Activated T-helper 2 cell treated with anti-CD3 and anti-CD28 coated beads, Interferon-gamma antibody, Interleukin-2, Interleukin-4, amounts not matched to agents 10 μg/mL and 5 μg/mL and 100 μg/mL, durations not matched to agents 14 hours and 24 hours and 36 hours (primary cell): ENCODE measurements around the gene MTMR6. TPM values are rescaled to one million over a fixed set of nuclear protein-coding genes. Genes with fewer than 3 reads are reported as not detected.
"Not testable (repeated sequence)": the region's sequence is repeated elsewhere in the genome, so short reads cannot be mapped to it uniquely, and the experiment has no call there.

ENCODE experiments used
- DNase-seq: peaks from one replicate; pipeline ENCODE4 v3.0.0; 2021; ENCODE audit warnings: low spot score
- H3K27ac Mint-ChIP-seq: one replicate; pipeline ENCODE4 v1.8.0; 2021; ENCODE audit warnings: mixed read lengths
- H3K27me3 Mint-ChIP-seq: one replicate; pipeline ENCODE4 v1.8.0; 2021; ENCODE audit warnings: low read depth, mixed read lengths
- H3K36me3 Mint-ChIP-seq: one replicate; pipeline ENCODE4 v1.8.0; 2021; ENCODE audit warnings: low read depth, mixed read lengths
- H3K4me1 Mint-ChIP-seq: one replicate; pipeline ENCODE4 v1.8.0; 2021; ENCODE audit warnings: low read depth, mixed read lengths
- H3K4me3 Mint-ChIP-seq: one replicate; pipeline ENCODE4 v1.8.0; 2021; ENCODE audit warnings: low read depth, mild to moderate bottlenecking, moderate library complexity, mixed read lengths
- H3K9me3 Mint-ChIP-seq: one replicate; pipeline ENCODE4 v1.8.0; 2021; ENCODE audit warnings: mixed read lengths
- intact Hi-C: fragments of 100-400 bp; cut with micrococcal nuclease; formaldehyde crosslinking; loops from one replicate; pipeline ENCODE4 v1.15.1; 2023
- total RNA-seq: library from RNA; stranded (reverse); gene quantifications from 2 replicates; pipeline ENCODE4 v1.2.3, GENCODE V29; 2022

The MTMR6 gene
- 16.3 and 16.5 TPM in 2 replicates for total RNA-seq

GRCh38 chr13:25286969-25287961, at the start of gene MTMR6:
TSS of gene MTMR6 (minus strand) at chr13:25287488. CDS start at chr13:25287247, 241 bp downstream.
- peak within 1 kb of the TSS; percentile 95 for H3K27ac Mint-ChIP-seq
- DNase-seq: peak; percentile 92
- H3K4me3 Mint-ChIP-seq: peak within 1 kb of the TSS; percentile 92
- intact Hi-C loops: loop anchor here (1.0 to 2.0 kb wide), 4 partner anchors 11 to 54 kb away; partner anchors contain the start of gene NUP58
- H3K4me1 Mint-ChIP-seq: peaks cover 30% of the 10 kb centered on the region
- H3K36me3 Mint-ChIP-seq: peaks cover 22% of the 10 kb centered on the region
- peaks cover 17% of the 10 kb centered on the region for H3K27me3 Mint-ChIP-seq
- no peaks in the 10 kb centered on the region for H3K9me3 Mint-ChIP-seq

- no peaks in the 10 kb centered on the region for H3K9me3 Mint-ChIP-seq
- peaks cover 55% of the 10 kb centered on the region for H3K36me3 Mint-ChIP-seq
- H3K27me3 Mint-ChIP-seq: no peaks in the 10 kb centered on the region
- DNase-seq: no peak
- peaks cover 11% of the 10 kb centered on the region for H3K4me1 Mint-ChIP-seq
- H3K27ac Mint-ChIP-seq: no peak overlapping the region
- intact Hi-C loops: no loop called here
- H3K4me3 Mint-ChIP-seq: no peak overlapping the region
Measured at GRCh38 chr13:25335856-25336255, 48.6 kb upstream of the MTMR6 start.

GRCh38 chr13:25330541-25330940, 43.3 kb upstream of the MTMR6 start:
- H3K27ac Mint-ChIP-seq: no peak overlapping the region
- H3K27me3 Mint-ChIP-seq: no peaks in the 10 kb centered on the region
- peaks cover 57% of the 10 kb centered on the region for H3K36me3 Mint-ChIP-seq
- DNase-seq: no peak
- H3K9me3 Mint-ChIP-seq: no peaks in the 10 kb centered on the region
- intact Hi-C loops: no loop called here
- no peak overlapping the region for H3K4me3 Mint-ChIP-seq
- H3K4me1 Mint-ChIP-seq: peaks cover 8% of the 10 kb centered on the region

GRCh38 chr13:25329706-25330105, 42.4 kb upstream of the MTMR6 start:
- intact Hi-C loops: no loop called here
- H3K4me3 Mint-ChIP-seq: no peak overlapping the region
- H3K27ac Mint-ChIP-seq: no peak overlapping the region
- peaks cover 8% of the 10 kb centered on the region for H3K4me1 Mint-ChIP-seq
- DNase-seq: no peak
- no peaks in the 10 kb centered on the region for H3K9me3 Mint-ChIP-seq
- no peaks in the 10 kb centered on the region for H3K27me3 Mint-ChIP-seq
- peaks cover 65% of the 10 kb centered on the region for H3K36me3 Mint-ChIP-seq

- intact Hi-C loops: no loop called here
- Mint-ChIP-seq H3K4me1 (peaks cover 1% of the 10 kb centered on the region), H3K4me3 (no peak overlapping the region), H3K27me3 (no peaks in the 10 kb centered on the region), H3K36me3 (peaks cover 47% of the 10 kb centered on the region), H3K27ac (no peak overlapping the region), H3K9me3 (no peaks in the 10 kb centered on the region)
- no peak for DNase-seq
Measured at GRCh38 chr13:25324100-25324499, 36.8 kb upstream of the MTMR6 start.

GRCh38 chr13:25319771-25320170, 32.5 kb upstream of the MTMR6 start:
- Mint-ChIP-seq H3K9me3 (no peaks in the 10 kb centered on the region), H3K36me3 (peaks cover 56% of the 10 kb centered on the region), H3K4me1 (peaks cover 8% of the 10 kb centered on the region), H3K4me3 (no peak overlapping the region), H3K27ac (no peak overlapping the region), H3K27me3 (no peaks in the 10 kb centered on the region)
- intact Hi-C loops: no loop called here
- DNase-seq: no peak

- intact Hi-C loops, H3K4me3 Mint-ChIP-seq, DNase-seq, H3K9me3 Mint-ChIP-seq, H3K27me3 Mint-ChIP-seq, H3K4me1 Mint-ChIP-seq, H3K27ac Mint-ChIP-seq: not testable (repeated sequence)
- peaks cover 57% of the 10 kb centered on the region for H3K36me3 Mint-ChIP-seq
Measured at GRCh38 chr13:25318946-25319345, 31.7 kb upstream of the MTMR6 start.

GRCh38 chr13:25310891-25311290, 23.6 kb upstream of the MTMR6 start:
- Mint-ChIP-seq H3K27ac (peak overlapping the region; percentile 5), H3K9me3 (no peaks in the 10 kb centered on the region), H3K36me3 (peaks cover 72% of the 10 kb centered on the region), H3K4me1 (peaks cover 16% of the 10 kb centered on the region), H3K27me3 (no peaks in the 10 kb centered on the region), H3K4me3 (no peak overlapping the region)
- intact Hi-C loops: no loop called here
- DNase-seq: no peak

- DNase-seq: no peak
- Mint-ChIP-seq H3K27me3 (no peaks in the 10 kb centered on the region), H3K4me3 (no peak overlapping the region), H3K36me3 (peaks cover 77% of the 10 kb centered on the region), H3K9me3 (no peaks in the 10 kb centered on the region), H3K4me1 (peaks cover 41% of the 10 kb centered on the region), H3K27ac (no peak overlapping the region)
- intact Hi-C loops: no loop called here
Measured at GRCh38 chr13:25306671-25307464, 19.6 kb upstream of the MTMR6 start.

GRCh38 chr13:25302121-25302520, 14.8 kb upstream of the MTMR6 start:
- Mint-ChIP-seq H3K36me3 (peaks cover 37% of the 10 kb centered on the region), H3K9me3 (no peaks in the 10 kb centered on the region), H3K27me3 (peaks cover 11% of the 10 kb centered on the region), H3K27ac (peak overlapping the region; percentile 91), H3K4me3 (peak overlapping the region; percentile 94), H3K4me1 (peaks cover 40% of the 10 kb centered on the region)
- DNase-seq: no peak
- intact Hi-C loops: loop anchor here (5.0 kb wide), 1 partner anchor 35 kb away; no protein-coding TSS in a partner anchor

- intact Hi-C loops: loop anchor here (1.0 to 5.0 kb wide), 3 partner anchors 9 to 34 kb away; partner anchors contain the start of gene MTMR6
- no peaks in the 10 kb centered on the region for H3K9me3 Mint-ChIP-seq
- peaks cover 34% of the 10 kb centered on the region for H3K36me3 Mint-ChIP-seq
- H3K27ac Mint-ChIP-seq: peak within 1 kb of the TSS; percentile 91
- H3K4me3 Mint-ChIP-seq: peak within 1 kb of the TSS; percentile 94
- peaks cover 17% of the 10 kb centered on the region for H3K27me3 Mint-ChIP-seq
- peaks cover 36% of the 10 kb centered on the region for H3K4me1 Mint-ChIP-seq
- peak; percentile 93 for DNase-seq
Measured at GRCh38 chr13:25301347-25302113, 14.2 kb upstream of the MTMR6 start, which contains the start of gene NUP58. TSS of gene NUP58 (plus strand) at chr13:25301625. CDS start at chr13:25301774, 149 bp downstream.

GRCh38 chr13:25300861-25301346, 13.6 kb upstream of the MTMR6 start:
- peaks cover 33% of the 10 kb centered on the region for H3K4me1 Mint-ChIP-seq
- no peaks in the 10 kb centered on the region for H3K9me3 Mint-ChIP-seq
- peak overlapping the region; percentile 94 for H3K4me3 Mint-ChIP-seq
- intact Hi-C loops: loop anchor here (1.0 to 5.0 kb wide), 3 partner anchors 9 to 34 kb away; partner anchors contain the start of gene MTMR6
- H3K36me3 Mint-ChIP-seq: peaks cover 34% of the 10 kb centered on the region
- peak overlapping the region; percentile 91 for H3K27ac Mint-ChIP-seq
- DNase-seq: peak; percentile 24
- peaks cover 20% of the 10 kb centered on the region for H3K27me3 Mint-ChIP-seq
